Measurements from ENCODE around the gene ZBTB7B.

DNA sequence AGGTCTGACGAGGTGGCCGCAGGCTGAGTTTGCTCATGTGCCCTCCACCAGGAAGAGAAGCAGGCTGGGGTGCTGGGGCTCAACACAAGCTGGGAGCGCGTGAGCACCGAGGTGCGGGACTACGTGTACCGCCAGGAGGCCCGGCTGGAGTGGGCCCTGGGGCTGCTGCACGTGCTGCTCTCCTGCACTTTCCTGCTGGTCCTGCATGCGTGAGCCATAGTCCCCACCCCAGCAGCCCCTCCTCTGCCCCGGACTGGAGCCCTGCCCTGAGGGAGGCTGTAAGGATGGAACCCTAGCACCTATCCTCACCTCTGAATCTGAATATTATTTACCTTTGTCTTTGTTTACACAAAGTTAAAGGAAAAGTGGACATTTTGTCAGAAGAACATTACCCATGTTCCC lies 40.7 kb downstream of the ZBTB7B start:
- TF ChIP-seq ZFX (IDR thresholded peaks at IDR 0.05; ENCODE audit: borderline replicate concordance) = no peak
- no peak for TF ChIP-seq CTCF (IDR thresholded peaks at IDR 0.05)
